ENCODE measurements around the gene CDK11B. TPM values are rescaled to one million over a fixed set of nuclear protein-coding genes. Genes with fewer than 3 reads are reported as not detected.

CDK11B gene
- total RNA-seq, 1 donor from 2014 or later, result 26.6 TPM

DNA sequence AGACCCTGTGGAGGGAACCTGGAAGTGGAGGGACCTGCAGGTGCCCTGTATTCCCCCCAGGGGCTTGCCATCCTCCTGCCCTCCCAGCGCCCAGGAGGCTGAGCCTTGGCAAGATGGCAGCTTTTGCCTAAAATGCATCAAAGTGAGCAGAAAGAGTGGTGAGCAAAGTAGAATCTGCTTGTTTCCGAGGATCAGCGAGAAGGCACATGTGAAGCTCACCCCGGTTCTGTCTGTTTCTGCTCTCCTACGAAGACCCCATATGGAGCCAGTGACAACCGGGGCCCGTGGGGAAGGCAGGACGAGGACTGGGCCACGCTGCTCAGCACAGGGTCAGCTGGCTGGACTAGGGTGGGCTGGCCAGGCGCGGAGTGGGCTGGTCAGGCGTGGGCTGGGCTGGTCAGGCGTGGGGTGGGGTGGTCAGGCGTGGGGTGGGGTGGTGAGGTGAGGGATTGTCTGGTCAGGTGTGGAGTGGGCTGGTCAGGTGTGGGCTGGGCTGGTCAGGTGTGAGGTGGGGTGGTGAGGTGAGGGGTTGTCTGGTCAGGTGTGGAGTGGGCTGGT, 53.7 kb downstream of the CDK11B start:
- Mint-ChIP-seq H3K4me3 (no peak overlapping the region), H3K27me3 (ENCODE audit: low read depth) (peaks cover 41% of the 10 kb centered on the region), H3K9me3 (no peaks in the 10 kb centered on the region), H3K27ac (no peak overlapping the region), H3K36me3 (no peaks in the 10 kb centered on the region), H3K4me1 (no peaks in the 10 kb centered on the region)
- DNase-seq (ENCODE audit: low spot score in 2 of 2, unreplicated experiment in 2 of 2), result no peak
- TF ChIP-seq, protein P1, sequence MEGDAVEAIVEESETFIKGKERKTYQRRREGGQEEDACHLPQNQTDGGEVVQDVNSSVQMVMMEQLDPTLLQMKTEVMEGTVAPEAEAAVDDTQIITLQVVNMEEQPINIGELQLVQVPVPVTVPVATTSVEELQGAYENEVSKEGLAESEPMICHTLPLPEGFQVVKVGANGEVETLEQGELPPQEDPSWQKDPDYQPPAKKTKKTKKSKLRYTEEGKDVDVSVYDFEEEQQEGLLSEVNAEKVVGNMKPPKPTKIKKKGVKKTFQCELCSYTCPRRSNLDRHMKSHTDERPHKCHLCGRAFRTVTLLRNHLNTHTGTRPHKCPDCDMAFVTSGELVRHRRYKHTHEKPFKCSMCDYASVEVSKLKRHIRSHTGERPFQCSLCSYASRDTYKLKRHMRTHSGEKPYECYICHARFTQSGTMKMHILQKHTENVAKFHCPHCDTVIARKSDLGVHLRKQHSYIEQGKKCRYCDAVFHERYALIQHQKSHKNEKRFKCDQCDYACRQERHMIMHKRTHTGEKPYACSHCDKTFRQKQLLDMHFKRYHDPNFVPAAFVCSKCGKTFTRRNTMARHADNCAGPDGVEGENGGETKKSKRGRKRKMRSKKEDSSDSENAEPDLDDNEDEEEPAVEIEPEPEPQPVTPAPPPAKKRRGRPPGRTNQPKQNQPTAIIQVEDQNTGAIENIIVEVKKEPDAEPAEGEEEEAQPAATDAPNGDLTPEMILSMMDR (IDR thresholded peaks at IDR 0.05; ENCODE audit: unreplicated experiment), result no peak

DNA sequence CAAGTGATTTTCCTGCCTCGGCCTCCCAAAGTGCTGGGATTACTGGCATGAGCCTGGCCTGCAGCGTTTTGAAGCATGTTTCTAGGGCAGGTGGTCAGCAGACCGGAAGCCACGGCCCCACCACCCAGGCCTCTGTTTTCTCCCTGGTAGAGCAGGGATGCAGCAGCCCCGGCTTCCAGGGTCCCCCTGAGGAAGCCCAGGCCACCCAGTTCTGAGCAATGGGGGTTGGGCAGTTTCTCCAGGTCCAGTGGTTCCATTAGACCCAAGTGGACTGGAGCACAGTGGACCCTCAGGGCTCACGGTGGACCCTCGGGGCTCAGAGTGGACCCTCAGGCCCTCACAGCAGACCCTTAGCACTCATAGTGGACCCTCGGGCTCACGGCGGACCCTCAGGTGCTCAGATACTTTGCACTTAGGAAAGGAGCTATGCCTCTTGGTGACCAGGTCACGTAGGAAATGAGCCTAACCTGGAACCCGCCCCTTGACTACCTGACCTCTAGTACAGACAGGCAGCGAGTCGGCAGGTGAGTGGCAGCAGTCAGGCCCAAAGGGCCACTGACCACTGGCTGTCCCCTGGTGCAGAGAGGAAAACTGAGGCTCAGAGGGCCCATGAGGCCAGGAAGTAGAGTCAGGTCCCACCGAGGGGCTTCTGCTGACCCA, 54.3 kb downstream of the CDK11B start:
- H3K27ac Mint-ChIP-seq, result no peak overlapping the region
- DNase-seq (ENCODE audit: low spot score in 2 of 2, unreplicated experiment in 2 of 2), result no peak
- H3K9me3 Mint-ChIP-seq, result no peaks in the 10 kb centered on the region
- TF ChIP-seq, protein P1 (IDR thresholded peaks at IDR 0.05; ENCODE audit: unreplicated experiment), result no peak
- no peaks in the 10 kb centered on the region for H3K4me1 Mint-ChIP-seq
- no peaks in the 10 kb centered on the region for H3K36me3 Mint-ChIP-seq
- H3K4me3 Mint-ChIP-seq, result no peak overlapping the region
- H3K27me3 Mint-ChIP-seq (ENCODE audit: low read depth), result peaks cover 41% of the 10 kb centered on the region

DNA sequence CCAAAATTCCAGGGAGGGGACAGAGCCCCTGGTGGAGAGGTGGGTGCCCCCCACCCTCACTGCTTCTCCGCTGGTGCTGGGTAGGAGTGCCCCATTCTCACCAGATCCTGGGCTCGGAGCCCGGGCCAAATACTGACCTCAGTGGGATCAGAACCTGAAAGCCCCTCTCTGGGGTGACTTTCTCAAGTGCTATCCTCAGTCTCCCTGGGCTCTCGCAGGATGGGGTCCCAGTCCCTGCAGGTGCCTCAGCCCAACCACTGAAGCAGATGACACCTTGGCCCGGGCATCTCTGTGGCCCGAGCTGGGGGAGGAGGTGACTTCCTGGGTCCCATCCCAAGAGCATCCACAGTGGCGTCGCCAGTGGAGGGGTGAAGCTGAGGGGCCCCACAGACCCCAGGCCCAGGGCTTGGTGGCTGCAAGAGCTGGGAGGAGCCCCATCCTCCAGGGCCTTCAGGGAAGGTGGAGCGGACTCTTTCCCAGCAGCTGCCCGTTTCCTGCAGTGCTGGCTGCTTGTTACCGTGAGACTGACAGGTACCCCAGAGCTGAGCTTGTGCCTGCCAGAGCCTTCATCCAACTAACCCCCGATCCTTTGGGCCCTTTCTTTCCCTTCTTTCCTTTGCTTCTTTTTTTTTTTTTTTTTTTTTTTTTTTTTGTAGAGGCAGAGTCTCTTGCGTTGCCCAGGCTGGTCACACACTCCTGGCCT, 55.0 kb downstream of the CDK11B start:
- TF ChIP-seq, protein P1 (IDR thresholded peaks at IDR 0.05; ENCODE audit: unreplicated experiment), result no peak
- H3K9me3 Mint-ChIP-seq, result no peaks in the 10 kb centered on the region
- no peaks in the 10 kb centered on the region for H3K36me3 Mint-ChIP-seq
- no peak overlapping the region for H3K4me3 Mint-ChIP-seq
- H3K4me1 Mint-ChIP-seq, result peaks cover 3% of the 10 kb centered on the region
- H3K27ac Mint-ChIP-seq, result no peak overlapping the region
- no peak for DNase-seq (ENCODE audit: low spot score in 2 of 2, unreplicated experiment in 2 of 2)
- H3K27me3 Mint-ChIP-seq (ENCODE audit: low read depth), result peaks cover 46% of the 10 kb centered on the region

DNA sequence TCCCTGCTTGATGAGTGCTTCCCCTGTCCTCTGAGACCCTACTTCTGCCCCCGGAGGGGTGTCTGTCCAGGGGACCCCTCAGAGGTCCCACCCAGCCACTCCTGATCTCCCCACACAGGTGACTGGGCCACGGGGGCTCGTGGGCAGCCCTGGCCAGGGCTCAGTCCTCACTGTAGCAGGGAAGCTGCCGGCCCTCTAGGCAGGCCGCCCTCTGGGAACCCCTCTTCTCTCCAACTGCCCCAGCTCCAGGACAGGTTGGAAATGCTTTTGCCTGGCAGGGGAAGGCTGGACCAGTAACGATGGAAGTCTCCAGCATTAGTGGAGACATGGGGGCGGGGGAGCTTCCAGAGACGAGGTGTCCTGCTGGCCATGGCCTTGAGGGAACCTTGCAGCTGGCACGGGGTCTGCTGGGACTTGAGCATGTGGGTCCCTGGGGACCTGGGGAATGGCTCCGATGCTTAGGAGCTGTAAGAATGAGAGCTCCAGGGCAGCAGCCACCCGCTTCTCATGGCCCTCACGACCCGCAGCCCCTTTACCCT, 55.8 kb downstream of the CDK11B start:
- Mint-ChIP-seq H3K27ac (no peak overlapping the region), H3K4me3 (no peak overlapping the region), H3K27me3 (ENCODE audit: low read depth) (peaks cover 53% of the 10 kb centered on the region), H3K9me3 (no peaks in the 10 kb centered on the region), H3K4me1 (peaks cover 5% of the 10 kb centered on the region), H3K36me3 (no peaks in the 10 kb centered on the region)
- TF ChIP-seq, protein P1 (IDR thresholded peaks at IDR 0.05; ENCODE audit: unreplicated experiment), result no peak
- DNase-seq (ENCODE audit: low spot score in 2 of 2, unreplicated experiment in 2 of 2), result no peak

DNA sequence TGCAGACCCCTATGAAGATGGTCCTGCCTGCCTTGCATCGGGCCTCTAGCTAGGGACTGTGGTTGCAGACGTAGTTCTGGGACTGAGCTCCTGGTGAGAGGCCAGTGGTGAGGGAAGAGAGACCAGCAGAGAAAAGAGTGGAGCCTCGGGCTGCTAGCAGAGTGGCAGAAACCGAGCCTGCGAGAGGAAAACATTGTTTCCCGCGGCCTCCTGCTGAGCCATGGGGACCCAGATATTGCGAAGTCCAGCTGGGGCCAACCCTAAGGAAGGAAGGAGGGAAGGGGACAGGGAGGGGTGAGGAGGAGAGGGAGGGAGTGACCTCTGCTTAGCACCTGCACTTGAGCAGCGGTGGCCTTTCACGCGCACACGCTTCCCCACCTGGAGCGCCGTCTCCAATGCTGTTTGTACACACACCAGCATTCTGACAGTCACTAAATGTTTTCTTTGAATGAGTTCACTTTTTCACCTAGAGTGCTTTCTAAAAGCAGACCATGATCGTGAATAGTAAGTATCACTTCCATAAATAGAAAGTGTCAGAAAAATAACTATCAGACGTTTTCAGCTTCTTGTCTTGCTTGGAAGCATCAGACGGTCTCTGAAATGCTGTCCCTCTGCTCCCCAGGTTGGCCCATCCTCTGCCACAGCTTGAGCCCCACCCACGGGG, 56.4 kb downstream of the CDK11B start:
- DNase-seq (ENCODE audit: low spot score in 2 of 2, unreplicated experiment in 2 of 2), result no peak
- Mint-ChIP-seq H3K9me3 (no peaks in the 10 kb centered on the region), H3K27me3 (ENCODE audit: low read depth) (peaks cover 59% of the 10 kb centered on the region), H3K4me1 (peaks cover 7% of the 10 kb centered on the region), H3K4me3 (no peak overlapping the region), H3K27ac (no peak overlapping the region), H3K36me3 (no peaks in the 10 kb centered on the region)
- TF ChIP-seq, protein P1 (IDR thresholded peaks at IDR 0.05; ENCODE audit: unreplicated experiment), result no peak
